Kidney capillary endothelial cell (primary cell): Measurements from ENCODE around the gene RPL26.
"Not testable (repeated sequence)": the region's sequence is repeated elsewhere in the genome, so short reads cannot be mapped to it uniquely, and the experiment has no call there.

Experiments used
- DNase-seq: peaks from one replicate; pipeline ENCODE4 v3.0.0-alpha.2; 2018; ENCODE audit warnings: low spot score

RPL26 gene

GRCh38 chr17:8394497-8394896 is 11.5 kb upstream of the RPL26 start:
- not testable (repeated sequence) for DNase-seq

- DNase-seq: peak; percentile 52
Observed at GRCh38 chr17:8393470-8394231, 10.7 kb upstream of the RPL26 start.

- DNase-seq: no peak
Observed at GRCh38 chr17:8392674-8393469, 9.9 kb upstream of the RPL26 start.

GRCh38 chr17:8392274-8392673 is 9.3 kb upstream of the RPL26 start:
- DNase-seq: no peak

GRCh38 chr17:8391711-8392110 is 8.7 kb upstream of the RPL26 start:
- no peak for DNase-seq

GRCh38 chr17:8387914-8388651 is 5.1 kb upstream of the RPL26 start:
- DNase-seq: no peak

- no peak for DNase-seq
Observed at GRCh38 chr17:8386841-8387240, 3.8 kb upstream of the RPL26 start.

- peak; percentile 84 for DNase-seq
Observed at GRCh38 chr17:8384801-8385378, 1.9 kb upstream of the RPL26 start.

GRCh38 chr17:8382880-8383142 is 182 bp downstream of the RPL26 start:
- peak; percentile 16 for DNase-seq

GRCh38 chr17:8382052-8382879 is 727 bp downstream of the RPL26 start:
- no peak for DNase-seq

GRCh38 chr17:8380049-8380448 is 2.9 kb downstream of the RPL26 start:
- no peak for DNase-seq

GRCh38 chr17:8378117-8378516 is 4.9 kb downstream of the RPL26 start:
- DNase-seq: not testable (repeated sequence)

GRCh38 chr17:8377422-8377821 is 5.6 kb downstream of the RPL26 start:
- DNase-seq: no peak

GRCh38 chr17:8376271-8377067 is 6.5 kb downstream of the RPL26 start, which contains the start of gene KRABD2:
Gene KRABD2, minus strand, starts transcription at chr17:8376704.
- DNase-seq: peak; percentile 84

- no peak for DNase-seq
Observed at GRCh38 chr17:8375738-8376259, 7.2 kb downstream of the RPL26 start.

- DNase-seq: not testable (repeated sequence)
Observed at GRCh38 chr17:8373856-8374255, 9.1 kb downstream of the RPL26 start.

GRCh38 chr17:8372422-8372821 is 10.6 kb downstream of the RPL26 start:
- no peak for DNase-seq

GRCh38 chr17:8371786-8372185 is 11.2 kb downstream of the RPL26 start:
- DNase-seq: no peak

- no peak for DNase-seq
Observed at GRCh38 chr17:8369944-8370343, 13.0 kb downstream of the RPL26 start.

GRCh38 chr17:8368193-8368592 is 14.8 kb downstream of the RPL26 start:
- no peak for DNase-seq
